ENCODE data around the gene BLOC1S6. TPM values are rescaled to one million over a fixed set of nuclear protein-coding genes. Genes with fewer than 3 reads are reported as not detected.
A peak's percentile ranks its signal among the peaks of the same experiment; 100 is the strongest.

The BLOC1S6 gene
- total RNA-seq, 2 experiments from 2014 or later: 68.5 TPM

DNA sequence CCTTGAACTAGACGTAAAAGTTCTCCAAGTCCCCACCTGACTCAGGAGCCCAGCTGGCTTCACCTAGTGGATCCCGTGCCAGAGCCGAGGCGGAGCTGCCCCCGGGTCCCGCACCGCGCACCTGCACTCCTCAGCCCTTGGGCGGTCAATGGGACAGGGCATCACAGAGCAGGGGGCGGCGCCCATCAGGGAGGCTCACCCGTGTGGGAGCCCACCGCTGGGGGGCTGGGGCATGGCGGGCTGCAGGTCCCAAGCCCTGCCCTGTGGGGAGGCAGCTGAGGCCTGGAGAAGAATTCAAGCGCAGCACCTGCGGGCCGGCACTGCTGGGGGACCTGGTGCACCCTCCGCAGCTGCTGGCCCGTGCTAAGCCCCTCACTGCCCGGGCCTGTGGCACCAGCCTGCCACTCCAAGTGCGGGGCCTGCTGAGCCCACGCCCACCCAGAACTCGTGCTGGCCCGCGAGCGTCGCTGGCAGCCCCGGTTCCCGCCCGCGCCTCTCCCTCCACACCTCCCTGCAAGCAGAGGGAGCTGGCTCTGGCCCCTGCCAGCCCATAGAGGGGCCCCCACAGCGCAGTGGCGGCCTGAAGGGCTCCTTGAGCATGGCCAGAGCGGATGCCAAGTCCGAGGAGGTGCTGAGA, 63.8 kb downstream of the BLOC1S6 start:
- Mint-ChIP-seq H3K4me1 (ENCODE audit: low read depth) (peaks cover 56% of the 10 kb centered on the region), H3K9me3 (no peaks in the 10 kb centered on the region)

DNA sequence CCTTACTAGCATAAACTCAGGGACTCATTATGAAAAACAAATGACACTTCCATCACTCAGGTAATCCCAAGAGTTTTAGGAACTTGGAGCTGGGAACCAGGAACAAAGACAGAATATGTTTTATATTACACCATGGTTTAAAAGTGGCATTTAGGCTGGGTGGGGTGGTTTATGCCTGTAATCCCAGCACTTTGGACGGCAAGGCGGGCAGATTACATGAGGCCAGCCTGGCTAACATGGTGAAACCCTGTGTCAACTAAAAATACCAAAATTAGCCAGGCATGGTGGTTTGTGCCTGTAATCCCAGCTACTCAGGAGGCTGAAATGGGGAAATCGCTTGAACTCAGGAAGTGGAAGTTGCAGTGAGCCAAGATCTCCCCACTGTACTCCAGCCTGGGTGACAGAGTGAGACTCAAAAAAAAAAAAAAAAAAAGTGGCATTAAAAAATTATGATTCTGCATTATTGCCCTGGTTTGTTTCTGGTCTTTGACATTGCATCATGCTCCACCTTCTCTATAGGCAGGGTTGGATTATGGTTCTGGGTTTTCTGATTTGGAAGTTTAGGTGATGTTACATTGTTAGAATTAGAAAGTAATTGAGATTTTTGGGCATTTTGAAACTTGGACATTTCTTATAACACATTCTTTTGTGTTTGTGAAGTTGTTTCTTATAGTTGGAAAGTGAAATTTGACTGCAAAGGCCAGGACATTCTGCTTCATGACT, 66.7 kb downstream of the BLOC1S6 start:
- ATAC-seq (ENCODE audit: poor library complexity) (no peak), DNase-seq (peak in 2 of 14 experiments; percentile 37 to 38)
- Mint-ChIP-seq H3K27me3 (no peaks in the 10 kb centered on the region), H3K9me3 (no peaks in the 10 kb centered on the region), H3K4me1 (ENCODE audit: low read depth) (peaks cover 52% of the 10 kb centered on the region), H3K4me3 (no peak overlapping the region), H3K27ac (no peak overlapping the region), H3K36me3 (ENCODE audit: low read depth) (peaks cover 29% of the 10 kb centered on the region)
- intact Hi-C loops (cut with DNase I, micrococcal nuclease): no loop called here
- no peaks in the 10 kb centered on the region for H3K9me3 ChIP-seq (ENCODE audit: control insufficient read depth in 1 of 2, insufficient read depth in 1 of 2, low read length in 2 of 2)
- CTCF ChIA-PET: no interaction called here
- H3K36me3 ChIP-seq (ENCODE audit: insufficient read depth, low read length): peaks cover 10% of the 10 kb centered on the region
- no peaks in the 10 kb centered on the region for H3K27me3 ChIP-seq (ENCODE audit: control insufficient read depth in 1 of 2, insufficient read depth in 2 of 2, low read length in 2 of 2)
- no peak overlapping the region for H3K27ac ChIP-seq (ENCODE audit: low read depth in 1 of 2, low read length in 2 of 2)
- TF ChIP-seq, protein P1, sequence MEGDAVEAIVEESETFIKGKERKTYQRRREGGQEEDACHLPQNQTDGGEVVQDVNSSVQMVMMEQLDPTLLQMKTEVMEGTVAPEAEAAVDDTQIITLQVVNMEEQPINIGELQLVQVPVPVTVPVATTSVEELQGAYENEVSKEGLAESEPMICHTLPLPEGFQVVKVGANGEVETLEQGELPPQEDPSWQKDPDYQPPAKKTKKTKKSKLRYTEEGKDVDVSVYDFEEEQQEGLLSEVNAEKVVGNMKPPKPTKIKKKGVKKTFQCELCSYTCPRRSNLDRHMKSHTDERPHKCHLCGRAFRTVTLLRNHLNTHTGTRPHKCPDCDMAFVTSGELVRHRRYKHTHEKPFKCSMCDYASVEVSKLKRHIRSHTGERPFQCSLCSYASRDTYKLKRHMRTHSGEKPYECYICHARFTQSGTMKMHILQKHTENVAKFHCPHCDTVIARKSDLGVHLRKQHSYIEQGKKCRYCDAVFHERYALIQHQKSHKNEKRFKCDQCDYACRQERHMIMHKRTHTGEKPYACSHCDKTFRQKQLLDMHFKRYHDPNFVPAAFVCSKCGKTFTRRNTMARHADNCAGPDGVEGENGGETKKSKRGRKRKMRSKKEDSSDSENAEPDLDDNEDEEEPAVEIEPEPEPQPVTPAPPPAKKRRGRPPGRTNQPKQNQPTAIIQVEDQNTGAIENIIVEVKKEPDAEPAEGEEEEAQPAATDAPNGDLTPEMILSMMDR (IDR thresholded peaks at IDR 0.05): no peak
- H3K4me1 ChIP-seq (ENCODE audit: insufficient read depth, low read length): peaks cover 34% of the 10 kb centered on the region
- POLR2A ChIA-PET: no interaction called here
- no peak overlapping the region for H3K4me3 ChIP-seq (ENCODE audit: low read length)

More for the DNA sequence above, 63.8 kb downstream of the BLOC1S6 start:
- Histone ChIP-seq H3K4me3 (ENCODE audit: low read length) (no peak overlapping the region), H3K9me3 (ENCODE audit: control insufficient read depth in 1 of 2, insufficient read depth in 1 of 2, low read length in 2 of 2) (no peaks in the 10 kb centered on the region), H3K4me1 (ENCODE audit: insufficient read depth, low read length) (peaks cover 42% of the 10 kb centered on the region), H3K27me3 (ENCODE audit: control insufficient read depth in 1 of 2, insufficient read depth in 2 of 2, low read length in 2 of 2) (no peaks in the 10 kb centered on the region), H3K36me3 (ENCODE audit: insufficient read depth, low read length) (peaks cover 3% of the 10 kb centered on the region), H3K27ac (ENCODE audit: low read depth in 1 of 2, low read length in 2 of 2) (no peak overlapping the region)
- ChIA-PET POLR2A (interaction anchor here (0.6 kb wide), 1 partner anchor 13 kb away, joined by 3 read pairs; no protein-coding TSS in a partner anchor), CTCF (no interaction called here)
- Mint-ChIP-seq H3K27ac (no peak overlapping the region), H3K27me3 (no peaks in the 10 kb centered on the region), H3K4me3 (no peak overlapping the region), H3K36me3 (ENCODE audit: low read depth) (peaks cover 31% of the 10 kb centered on the region)
- TF ChIP-seq, protein P1 (IDR thresholded peaks at IDR 0.05): no peak
- ATAC-seq (ENCODE audit: poor library complexity) (no peak), DNase-seq (no peak)
- intact Hi-C loops (cut with DNase I, micrococcal nuclease): no loop called here

DNA sequence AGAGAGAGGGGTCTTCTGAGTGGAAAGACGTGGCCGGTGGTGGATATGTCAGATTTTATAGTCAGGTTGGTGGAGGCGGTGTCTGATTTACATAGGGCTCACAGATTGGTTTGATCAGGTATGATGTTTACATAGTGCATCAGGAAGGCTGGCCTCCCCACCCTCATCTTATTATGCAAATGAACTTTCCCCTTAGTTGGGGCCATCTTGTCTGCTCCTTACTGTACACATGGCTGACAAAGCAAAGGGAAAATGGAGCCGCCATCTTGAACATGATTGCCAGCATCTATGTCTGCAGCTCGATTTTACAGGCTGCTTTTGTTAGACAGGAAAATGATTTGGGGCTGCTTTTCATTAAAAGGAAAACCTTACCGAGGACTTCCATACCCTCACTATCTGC, 67.6 kb downstream of the BLOC1S6 start:
- Mint-ChIP-seq H3K27me3 (no peaks in the 10 kb centered on the region), H3K4me3 (no peak overlapping the region), H3K36me3 (ENCODE audit: low read depth) (peaks cover 36% of the 10 kb centered on the region), H3K27ac (no peak overlapping the region), H3K9me3 (no peaks in the 10 kb centered on the region), H3K4me1 (ENCODE audit: low read depth) (peaks cover 51% of the 10 kb centered on the region)
- intact Hi-C loops (cut with DNase I, micrococcal nuclease): no loop called here
- CTCF ChIA-PET: no interaction called here
- POLR2A ChIA-PET: no interaction called here
- H3K27ac ChIP-seq (ENCODE audit: low read depth in 1 of 2, low read length in 2 of 2): no peak overlapping the region
- peaks cover 19% of the 10 kb centered on the region for H3K36me3 ChIP-seq (ENCODE audit: insufficient read depth, low read length)
- no peak for ATAC-seq (ENCODE audit: poor library complexity)
- no peak for DNase-seq
- H3K27me3 ChIP-seq (ENCODE audit: control insufficient read depth in 1 of 2, insufficient read depth in 2 of 2, low read length in 2 of 2): no peaks in the 10 kb centered on the region
- TF ChIP-seq, protein P1 (IDR thresholded peaks at IDR 0.05): no peak
- H3K4me3 ChIP-seq (ENCODE audit: low read length): no peak overlapping the region
- H3K9me3 ChIP-seq (ENCODE audit: control insufficient read depth in 1 of 2, insufficient read depth in 1 of 2, low read length in 2 of 2): no peaks in the 10 kb centered on the region
- H3K4me1 ChIP-seq (ENCODE audit: insufficient read depth, low read length): peaks cover 27% of the 10 kb centered on the region
